SJSA1 (cell line): Measurements from ENCODE around the gene COASY. TPM values are rescaled to one million over a fixed set of nuclear protein-coding genes. Genes with fewer than 3 reads are reported as not detected.
"Not testable (repeated sequence)": the region's sequence is repeated elsewhere in the genome, so short reads cannot be mapped to it uniquely, and the experiment has no call there.

Source experiments
- DNase-seq, 2 experiments: peaks; one replicate each; pipeline ENCODE4 v3.0.0-alpha.2; 2015 to 2020; ENCODE audit warnings: low spot score in 2 of 2, low read depth in 1 of 2
- H3K27ac ChIP-seq: fragments of 250-450 bp; sonication (Bioruptor Pico); 2 replicates; pipeline ENCODE4 v1.5.1; 2020; ENCODE audit warnings: mild to moderate bottlenecking, moderate library complexity
- H3K27me3 ChIP-seq: fragments of 250-450 bp; sonication (Bioruptor Pico); replicated peaks from 2 replicates; pipeline ENCODE4 v1.5.1; 2020; ENCODE audit warnings: mild to moderate bottlenecking, moderate library complexity
- H3K36me3 ChIP-seq: fragments of 250-450 bp; sonication (Bioruptor Pico); 2 replicates; pipeline ENCODE4 v1.5.1; 2020; ENCODE audit warnings: mild to moderate bottlenecking
- H3K4me1 ChIP-seq: fragments of 250-450 bp; sonication (Bioruptor Pico); replicated peaks from 2 replicates; pipeline ENCODE4 v1.6.1; 2021; ENCODE audit warnings: mild to moderate bottlenecking
- H3K4me3 ChIP-seq: fragments of 250-450 bp; sonication (Bioruptor Pico); 2 replicates; pipeline ENCODE4 v1.5.1; 2020; ENCODE audit warnings: mild to moderate bottlenecking
- H3K9me3 ChIP-seq: fragments of 250-450 bp; sonication (Bioruptor Pico); replicated peaks from 2 replicates; pipeline ENCODE4 v1.5.1; 2020; ENCODE audit warnings: mild to moderate bottlenecking
- total RNA-seq: library from RNA; depleted of rRNA; stranded (reverse); fragments of >200 nt; shearing (Covaris generic); gene quantifications from 2 replicates; pipeline ENCODE4 v1.2.3, GENCODE V29; 2014

COASY gene
- total RNA-seq, 1 experiment from 2014 or later = 15.4 TPM

GRCh38 chr17:42537826-42538451 is 24.0 kb upstream of the COASY start:
- Histone ChIP-seq H3K4me3 (no peak overlapping the region), H3K27ac (no peak overlapping the region), H3K27me3 (no peaks in the 10 kb centered on the region)

GRCh38 chr17:42538482-42538881 is 23.5 kb upstream of the COASY start:
- peaks cover 46% of the 10 kb centered on the region for H3K36me3 ChIP-seq
- DNase-seq = no peak
- H3K4me3 ChIP-seq = no peak overlapping the region
- peaks cover 25% of the 10 kb centered on the region for H3K4me1 ChIP-seq
- H3K27me3 ChIP-seq = no peaks in the 10 kb centered on the region
- H3K9me3 ChIP-seq = no peaks in the 10 kb centered on the region
- H3K27ac ChIP-seq = no peak overlapping the region

More at GRCh38 chr17:42537826-42538451, 24.0 kb upstream of the COASY start:
- no peak for DNase-seq
- Histone ChIP-seq H3K4me1 (peaks cover 25% of the 10 kb centered on the region), H3K9me3 (no peaks in the 10 kb centered on the region), H3K36me3 (peaks cover 42% of the 10 kb centered on the region)

- H3K9me3 ChIP-seq, DNase-seq, H3K4me3 ChIP-seq, H3K27ac ChIP-seq, H3K27me3 ChIP-seq: not testable (repeated sequence)
- Histone ChIP-seq H3K36me3 (peaks cover 60% of the 10 kb centered on the region), H3K4me1 (peaks cover 20% of the 10 kb centered on the region)
Observed at GRCh38 chr17:42540558-42540957, 21.4 kb upstream of the COASY start.

- Histone ChIP-seq H3K36me3 (peaks cover 60% of the 10 kb centered on the region), H3K4me1 (peaks cover 13% of the 10 kb centered on the region), H3K27ac (no peak overlapping the region), H3K4me3 (no peak overlapping the region), H3K9me3 (no peaks in the 10 kb centered on the region), H3K27me3 (no peaks in the 10 kb centered on the region)
- no peak for DNase-seq
Observed at GRCh38 chr17:42541041-42541833, 20.7 kb upstream of the COASY start.

GRCh38 chr17:42543190-42544079 is 18.5 kb upstream of the COASY start:
- no peaks in the 10 kb centered on the region for H3K27me3 ChIP-seq
- no peaks in the 10 kb centered on the region for H3K4me1 ChIP-seq
- H3K36me3 ChIP-seq = peaks cover 49% of the 10 kb centered on the region
- H3K27ac ChIP-seq = no peak overlapping the region
- no peak for DNase-seq
- no peak overlapping the region for H3K4me3 ChIP-seq
- no peaks in the 10 kb centered on the region for H3K9me3 ChIP-seq

GRCh38 chr17:42544874-42545283 is 17.1 kb upstream of the COASY start:
- no peaks in the 10 kb centered on the region for H3K27me3 ChIP-seq
- H3K9me3 ChIP-seq = no peaks in the 10 kb centered on the region
- no peaks in the 10 kb centered on the region for H3K4me1 ChIP-seq
- H3K27ac ChIP-seq = no peak overlapping the region
- DNase-seq = no peak
- H3K36me3 ChIP-seq = peaks cover 38% of the 10 kb centered on the region
- no peak overlapping the region for H3K4me3 ChIP-seq

- H3K27ac ChIP-seq, H3K9me3 ChIP-seq, DNase-seq, H3K4me1 ChIP-seq, H3K4me3 ChIP-seq, H3K27me3 ChIP-seq: not testable (repeated sequence)
- H3K36me3 ChIP-seq = peaks cover 38% of the 10 kb centered on the region
Observed at GRCh38 chr17:42545755-42546505, 16.0 kb upstream of the COASY start.

GRCh38 chr17:42547001-42547461 is 14.9 kb upstream of the COASY start:
- Histone ChIP-seq H3K27ac (no peak overlapping the region), H3K9me3 (no peaks in the 10 kb centered on the region), H3K4me3 (no peak overlapping the region), H3K36me3 (peaks cover 31% of the 10 kb centered on the region), H3K27me3 (no peaks in the 10 kb centered on the region), H3K4me1 (no peaks in the 10 kb centered on the region)
- no peak for DNase-seq

GRCh38 chr17:42547698-42548069 is 14.3 kb upstream of the COASY start:
- Histone ChIP-seq H3K36me3 (peaks cover 24% of the 10 kb centered on the region), H3K27me3 (no peaks in the 10 kb centered on the region), H3K4me1 (no peaks in the 10 kb centered on the region), H3K4me3 (no peak overlapping the region), H3K9me3 (no peaks in the 10 kb centered on the region), H3K27ac (no peak overlapping the region)
- no peak for DNase-seq

GRCh38 chr17:42548070-42548837 is 13.7 kb upstream of the COASY start:
- H3K4me1 ChIP-seq = no peaks in the 10 kb centered on the region
- H3K27ac ChIP-seq = no peak overlapping the region
- no peaks in the 10 kb centered on the region for H3K27me3 ChIP-seq
- no peak for DNase-seq
- H3K4me3 ChIP-seq = no peak overlapping the region
- H3K9me3 ChIP-seq = no peaks in the 10 kb centered on the region
- peaks cover 20% of the 10 kb centered on the region for H3K36me3 ChIP-seq

GRCh38 chr17:42548993-42549755 is 12.8 kb upstream of the COASY start:
- H3K9me3 ChIP-seq = no peaks in the 10 kb centered on the region
- H3K27me3 ChIP-seq = no peaks in the 10 kb centered on the region
- no peak overlapping the region for H3K27ac ChIP-seq
- no peak overlapping the region for H3K4me3 ChIP-seq
- H3K36me3 ChIP-seq = peaks cover 17% of the 10 kb centered on the region
- peaks cover 6% of the 10 kb centered on the region for H3K4me1 ChIP-seq
- no peak for DNase-seq

- H3K4me1 ChIP-seq, H3K9me3 ChIP-seq, H3K27ac ChIP-seq, DNase-seq, H3K27me3 ChIP-seq: not testable (repeated sequence)
- Histone ChIP-seq H3K36me3 (peaks cover 11% of the 10 kb centered on the region), H3K4me3 (peak within 1 kb of the TSS; percentile 81)
Observed at GRCh38 chr17:42552736-42553135, 9.2 kb upstream of the COASY start, which contains the start of gene HSD17B1. Gene HSD17B1, plus strand, starts transcription at chr17:42552923. Its CDS starts 11 bp downstream, at chr17:42552934.
